HCEC 1CT (cell line): ENCODE measurements around the gene RRAD.
A peak's percentile ranks its signal among the peaks of the same experiment; 100 is the strongest.
"Not testable (repeated sequence)": the region's sequence is repeated elsewhere in the genome, so short reads cannot be mapped to it uniquely, and the experiment has no call there.

Experiments
- DNase-seq: peaks from one replicate; pipeline ENCODE4 v3.0.0-alpha.2; 2017

The RRAD gene

GRCh38 chr16:66898207-66898606 lies 27.1 kb downstream of the RRAD start:
- DNase-seq: peak; percentile 25

GRCh38 chr16:66896682-66897081 lies 28.7 kb downstream of the RRAD start:
- DNase-seq: not testable (repeated sequence)

- DNase-seq: no peak
These were observed 29.3 kb downstream of the RRAD start for GRCh38 chr16:66895999-66896398.

GRCh38 chr16:66895689-66895979 lies 29.7 kb downstream of the RRAD start:
- no peak for DNase-seq

GRCh38 chr16:66894948-66895688 lies 30.2 kb downstream of the RRAD start:
- DNase-seq: peak; percentile 62

GRCh38 chr16:66894055-66894454 lies 31.3 kb downstream of the RRAD start:
- DNase-seq: no peak

GRCh38 chr16:66891797-66892196 lies 33.5 kb downstream of the RRAD start:
- no peak for DNase-seq

- no peak for DNase-seq
These were observed 34.0 kb downstream of the RRAD start for GRCh38 chr16:66891360-66891759.

GRCh38 chr16:66890799-66891198 lies 34.5 kb downstream of the RRAD start:
- DNase-seq: no peak

GRCh38 chr16:66889622-66890021 lies 35.7 kb downstream of the RRAD start:
- no peak for DNase-seq

- no peak for DNase-seq
These were observed 36.4 kb downstream of the RRAD start for GRCh38 chr16:66888647-66889615.

GRCh38 chr16:66886914-66887313 lies 38.4 kb downstream of the RRAD start:
- no peak for DNase-seq

- DNase-seq: no peak
These were observed 39.0 kb downstream of the RRAD start for GRCh38 chr16:66886321-66886720.

GRCh38 chr16:66885491-66885890 lies 39.8 kb downstream of the RRAD start:
- DNase-seq: no peak

GRCh38 chr16:66882702-66883101 lies 42.6 kb downstream of the RRAD start:
- DNase-seq: no peak

- no peak for DNase-seq
These were observed 43.3 kb downstream of the RRAD start for GRCh38 chr16:66881964-66882508.

- DNase-seq: no peak
These were observed 43.8 kb downstream of the RRAD start for GRCh38 chr16:66881560-66881959.

GRCh38 chr16:66881014-66881417 lies 44.3 kb downstream of the RRAD start:
- DNase-seq: no peak

GRCh38 chr16:66880288-66881013 lies 44.9 kb downstream of the RRAD start, which contains the start of gene PDP2:
TSS of gene PDP2 (plus strand) at chr16:66880515. CDS start at chr16:66884285, 3,770 bp downstream.
- peak; percentile 88 for DNase-seq

GRCh38 chr16:66878067-66878466 lies 47.3 kb downstream of the RRAD start:
- DNase-seq: no peak

- peak; percentile 17 for DNase-seq
These were observed 51.1 kb downstream of the RRAD start for GRCh38 chr16:66874079-66874775.

- no peak for DNase-seq
These were observed 51.7 kb downstream of the RRAD start for GRCh38 chr16:66873685-66874055.
